SKM-1 (cell line): ENCODE measurements around the gene SH3PXD2A.
A peak's percentile ranks its signal among the peaks of the same experiment; 100 is the strongest.

Experiments used
- DNase-seq: peaks from one replicate; lab custom pipeline; 2025; ENCODE audit not compliant: unreplicated experiment; lab: John Stamatoyannopoulos, UW

SH3PXD2A gene

DNA sequence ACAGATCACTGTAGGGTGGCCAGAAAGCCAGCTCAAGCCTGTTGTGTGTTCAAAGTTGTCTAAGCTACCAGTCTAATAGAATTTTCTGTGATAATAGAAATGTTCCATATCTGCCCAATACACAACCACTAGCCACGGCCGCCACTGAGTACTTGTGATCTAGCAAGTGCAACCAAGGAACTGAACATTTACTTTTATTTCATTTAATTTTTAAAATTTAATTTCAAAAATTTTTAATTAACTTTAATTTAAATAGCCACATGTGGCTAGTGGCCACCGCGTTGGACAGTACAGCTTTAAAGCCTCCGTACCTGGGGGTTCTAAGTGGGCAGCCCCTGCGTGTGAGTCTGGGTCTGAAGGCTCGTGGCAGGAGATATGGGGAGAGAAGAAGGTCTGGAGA, 60.4 kb downstream of the SH3PXD2A start:
- no peak for DNase-seq

- no peak for DNase-seq
Observed at GRCh38 chr10:103793920-103794883, 61.2 kb downstream of the SH3PXD2A start.

- no peak for DNase-seq
Observed at GRCh38 chr10:103793429-103793828, 61.9 kb downstream of the SH3PXD2A start.

GRCh38 chr10:103792547-103792946, 62.8 kb downstream of the SH3PXD2A start:
- DNase-seq = no peak

- no peak for DNase-seq
Observed at GRCh38 chr10:103791858-103792257, 63.5 kb downstream of the SH3PXD2A start.

- no peak for DNase-seq
Observed at GRCh38 chr10:103791291-103791690, 64.1 kb downstream of the SH3PXD2A start.

GRCh38 chr10:103790580-103790979, 64.8 kb downstream of the SH3PXD2A start:
- DNase-seq = no peak

DNA sequence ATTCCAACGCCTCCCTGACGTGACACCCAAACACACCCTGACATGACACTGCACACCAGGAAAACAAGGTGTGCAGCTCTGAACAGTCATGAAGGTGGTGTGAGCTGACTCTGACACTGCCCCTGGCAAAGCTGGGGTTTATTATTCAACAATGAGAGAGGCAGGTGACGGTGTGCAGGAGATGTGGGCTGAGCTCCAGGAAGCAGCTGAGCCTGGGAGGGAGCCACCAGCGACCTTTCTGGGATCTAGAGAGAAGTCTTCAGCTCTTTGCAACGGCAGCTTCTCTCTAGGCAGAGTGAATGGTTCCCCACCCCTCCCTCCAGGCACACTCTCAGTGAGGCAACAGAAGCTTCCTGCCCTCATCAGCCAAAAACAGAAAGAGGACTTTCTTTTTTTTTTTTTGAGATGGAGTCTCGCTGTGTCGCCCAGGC, 65.6 kb downstream of the SH3PXD2A start:
- DNase-seq = peak; percentile 65

DNA sequence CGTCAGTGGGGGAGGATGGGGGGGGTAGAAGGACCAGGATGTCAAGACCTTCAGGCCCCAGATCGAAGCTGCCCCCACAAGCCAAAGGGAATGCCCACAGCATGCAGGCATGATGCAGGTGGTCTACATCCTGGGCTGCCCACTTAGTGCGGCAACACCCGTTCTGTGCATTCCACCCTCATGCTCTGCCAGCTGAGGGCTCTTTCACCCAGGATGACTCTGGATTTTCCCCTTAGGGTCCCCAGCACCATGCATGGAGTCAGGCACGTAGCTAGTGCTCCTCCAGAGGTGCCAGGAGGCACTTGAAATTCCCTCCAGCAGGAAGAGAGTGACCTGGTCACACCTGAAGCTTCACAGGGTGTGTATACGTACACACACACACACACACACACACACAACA, 66.2 kb downstream of the SH3PXD2A start:
- DNase-seq = no peak

GRCh38 chr10:103787331-103787730, 68.0 kb downstream of the SH3PXD2A start:
- DNase-seq = no peak

DNA sequence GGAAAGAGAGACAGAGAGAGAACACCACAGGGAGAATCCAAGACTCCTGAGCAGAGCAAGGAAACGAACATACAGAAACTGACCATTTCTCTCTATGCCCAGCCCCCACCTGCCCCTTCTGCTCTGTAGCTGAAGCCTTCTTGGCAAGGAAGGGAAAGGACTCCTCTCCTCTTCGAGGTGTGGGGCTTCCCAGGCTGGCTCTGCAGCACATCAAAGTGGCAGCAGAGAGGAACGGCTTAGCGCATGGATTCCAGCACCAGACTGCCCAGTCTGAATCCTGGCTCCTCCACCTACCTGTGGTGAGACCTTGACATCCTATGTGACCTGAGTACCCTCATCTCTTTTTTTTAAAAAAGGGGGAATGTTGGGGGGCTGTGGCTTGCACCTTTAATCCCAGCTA, 69.4 kb downstream of the SH3PXD2A start:
- no peak for DNase-seq

DNA sequence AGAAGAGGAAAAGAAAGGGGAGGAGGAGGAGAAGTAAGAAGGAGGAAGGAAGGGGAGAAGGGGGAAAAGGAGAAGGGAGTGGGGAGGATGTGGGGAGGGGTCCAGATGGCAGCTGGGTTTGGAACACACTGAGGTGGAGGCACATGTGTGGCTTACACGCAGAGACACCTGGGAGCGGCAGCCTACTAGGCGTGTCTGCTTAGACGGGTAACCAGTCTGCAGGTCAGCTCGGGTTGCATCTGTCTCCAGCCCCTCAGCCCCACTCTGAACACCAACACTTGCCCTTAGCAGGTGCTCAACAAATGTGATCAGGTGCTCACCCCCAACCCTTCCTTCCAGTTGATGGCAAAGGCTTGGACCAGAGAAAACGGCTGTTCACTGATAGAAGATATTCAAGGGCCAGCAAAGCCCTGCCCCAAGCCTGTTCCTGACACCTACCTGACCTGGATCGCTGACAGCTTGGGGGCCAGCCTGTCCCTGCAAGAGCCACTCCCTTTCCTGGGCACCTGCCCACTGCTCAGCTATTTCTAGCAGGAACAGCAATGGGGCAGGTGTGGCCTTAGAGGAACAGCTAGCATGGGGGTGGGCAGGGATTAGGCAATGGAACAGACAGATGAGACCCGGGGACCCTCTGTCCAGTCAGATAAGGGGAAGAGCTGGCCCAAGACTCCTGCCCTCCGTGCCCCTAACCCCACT, 70.5 kb downstream of the SH3PXD2A start:
- no peak for DNase-seq

GRCh38 chr10:103784089-103784488, 71.3 kb downstream of the SH3PXD2A start:
- no peak for DNase-seq

DNA sequence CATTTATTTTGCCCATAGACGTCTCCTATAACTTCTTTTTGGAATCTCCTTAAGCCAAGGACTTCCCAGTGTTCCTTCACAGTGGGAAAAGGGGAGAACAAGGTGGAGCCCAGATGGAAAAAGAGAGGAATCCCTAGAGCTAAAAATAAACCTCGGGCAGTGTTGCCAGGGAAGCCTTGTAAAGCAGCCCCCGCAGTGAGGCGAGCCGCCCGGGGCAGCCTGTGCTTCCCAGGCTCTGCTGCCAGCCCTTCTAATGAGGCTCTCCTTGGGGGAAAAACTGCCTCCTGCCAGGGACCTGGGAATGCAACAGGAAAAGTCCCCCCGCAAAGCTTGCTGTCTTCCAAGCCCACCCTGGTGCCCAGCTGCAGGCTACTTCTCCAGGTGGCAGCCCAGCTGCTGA, 71.7 kb downstream of the SH3PXD2A start:
- no peak for DNase-seq

DNA sequence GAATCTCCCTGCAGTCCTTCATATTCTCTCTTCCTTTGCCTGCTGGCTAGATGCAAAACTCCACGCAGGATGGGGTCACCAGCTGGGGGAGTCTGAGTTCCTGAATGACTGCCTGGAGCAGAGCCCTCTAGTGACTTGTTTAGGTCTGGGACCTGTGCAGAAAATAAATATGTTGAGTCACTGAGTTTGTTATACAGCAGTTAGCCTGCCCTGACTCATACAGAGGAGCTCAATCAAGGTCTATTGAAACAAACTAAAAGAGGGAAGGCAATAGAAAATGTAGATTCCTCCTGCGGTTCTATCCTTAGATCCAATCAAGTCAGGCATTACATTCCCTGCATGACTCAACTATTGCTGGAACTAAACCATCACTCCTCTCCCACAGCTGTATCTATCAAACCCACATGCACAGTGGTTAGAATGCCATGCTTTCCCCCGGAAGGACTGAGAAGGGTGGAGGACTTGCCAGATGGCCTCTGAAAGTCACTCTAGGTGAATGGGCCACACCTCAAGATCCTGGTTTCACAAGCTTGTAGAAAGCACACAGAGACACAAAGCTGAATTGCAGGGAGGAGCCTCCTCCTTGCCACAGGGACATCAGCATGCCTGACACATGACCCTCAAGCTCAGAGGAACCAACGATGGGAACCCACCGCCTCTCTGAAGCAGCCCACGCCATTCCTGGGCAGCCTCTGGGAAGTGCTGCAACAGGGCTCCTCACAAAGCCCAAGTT, 73.9 kb downstream of the SH3PXD2A start:
- peak; percentile 19 for DNase-seq

- no peak for DNase-seq
Observed at GRCh38 chr10:103780242-103781149, 74.9 kb downstream of the SH3PXD2A start.

GRCh38 chr10:103778358-103779139, 76.8 kb downstream of the SH3PXD2A start:
- no peak for DNase-seq

- no peak for DNase-seq
Observed at GRCh38 chr10:103776878-103777591, 78.3 kb downstream of the SH3PXD2A start.

DNA sequence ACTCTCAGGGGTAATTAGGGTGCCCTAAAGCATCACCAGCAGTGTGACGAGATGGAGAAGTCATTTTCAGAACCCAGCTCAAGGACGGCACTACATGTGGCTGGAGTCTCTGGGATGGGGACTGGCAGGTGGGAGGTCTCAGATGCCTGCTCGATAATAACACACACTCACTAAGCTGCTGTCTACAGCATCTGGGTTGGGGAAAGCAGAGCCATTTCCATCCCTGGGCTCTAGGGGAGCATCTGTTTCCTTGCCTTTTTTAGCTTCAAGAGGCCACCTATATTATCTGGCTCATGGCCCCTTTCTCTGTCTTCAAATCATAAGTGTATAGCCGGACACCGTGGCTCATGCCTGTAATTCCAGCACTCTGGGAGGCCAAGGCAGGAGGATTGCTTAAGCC, 79.6 kb downstream of the SH3PXD2A start:
- no peak for DNase-seq
